ENCODE results near the gene TMC3. TPM values are rescaled to one million over a fixed set of nuclear protein-coding genes. Genes with fewer than 3 reads are reported as not detected.
"Not testable (repeated sequence)": the region's sequence is repeated elsewhere in the genome, so short reads cannot be mapped to it uniquely, and the experiment has no call there.

TMC3 gene
- total RNA-seq, 2 experiments from 2014 or later, result not detected

GRCh38 chr15:81356252-81356651 is 17.8 kb downstream of the TMC3 start:
- POLR2A ChIA-PET, result interaction anchor here (1.5 kb wide), 1 partner anchor 32 kb away, joined by 3 read pairs; no protein-coding TSS in a partner anchor
- no peak overlapping the region for H3K4me3 Mint-ChIP-seq
- peaks cover 6% of the 10 kb centered on the region for H3K27me3 Mint-ChIP-seq
- CTCF ChIA-PET, result interaction anchor here (1.3 to 4.2 kb wide), 2 partner anchors 23 to 90 kb away, joined by 4 to 17 read pairs; no protein-coding TSS in a partner anchor
- no peaks in the 10 kb centered on the region for H3K4me1 Mint-ChIP-seq
- H3K27ac Mint-ChIP-seq, result no peak overlapping the region
- H3K36me3 Mint-ChIP-seq (ENCODE audit: low read depth), result no peaks in the 10 kb centered on the region
- no peaks in the 10 kb centered on the region for H3K9me3 Mint-ChIP-seq
- no peak for DNase-seq

GRCh38 chr15:81351651-81352050 is 22.4 kb downstream of the TMC3 start:
- CTCF ChIA-PET, result no interaction called here
- H3K27me3 Mint-ChIP-seq, result no peaks in the 10 kb centered on the region
- no peak for DNase-seq

GRCh38 chr15:81349271-81349670 is 24.7 kb downstream of the TMC3 start:
- H3K27ac Mint-ChIP-seq, result no peak overlapping the region
- H3K4me1 Mint-ChIP-seq, result no peaks in the 10 kb centered on the region
- no peaks in the 10 kb centered on the region for H3K36me3 Mint-ChIP-seq (ENCODE audit: low read depth)
- H3K27me3 Mint-ChIP-seq, result peaks cover 3% of the 10 kb centered on the region
- ChIA-PET CTCF (no interaction called here), POLR2A (no interaction called here)
- no peaks in the 10 kb centered on the region for H3K9me3 Mint-ChIP-seq
- DNase-seq, result no peak
- no peak overlapping the region for H3K4me3 Mint-ChIP-seq

More at GRCh38 chr15:81351651-81352050, 22.4 kb downstream of the TMC3 start:
- Mint-ChIP-seq H3K27ac (no peak overlapping the region), H3K36me3 (ENCODE audit: low read depth) (no peaks in the 10 kb centered on the region), H3K4me1 (no peaks in the 10 kb centered on the region), H3K9me3 (no peaks in the 10 kb centered on the region), H3K4me3 (no peak overlapping the region)
- POLR2A ChIA-PET, result no interaction called here

GRCh38 chr15:81348691-81349090 is 25.3 kb downstream of the TMC3 start:
- CTCF ChIA-PET; H3K27me3 Mint-ChIP-seq; H3K9me3 Mint-ChIP-seq; DNase-seq; H3K4me1 Mint-ChIP-seq; H3K27ac Mint-ChIP-seq; H3K36me3 Mint-ChIP-seq (ENCODE audit: low read depth); POLR2A ChIA-PET; H3K4me3 Mint-ChIP-seq: not testable (repeated sequence)

GRCh38 chr15:81347910-81348309 is 26.1 kb downstream of the TMC3 start:
- H3K36me3 Mint-ChIP-seq (ENCODE audit: low read depth), result no peaks in the 10 kb centered on the region
- no peak for DNase-seq
- H3K4me3 Mint-ChIP-seq, result no peak overlapping the region
- no peaks in the 10 kb centered on the region for H3K9me3 Mint-ChIP-seq
- H3K27ac Mint-ChIP-seq, result no peak overlapping the region
- no peaks in the 10 kb centered on the region for H3K4me1 Mint-ChIP-seq
- ChIA-PET POLR2A (no interaction called here), CTCF (no interaction called here)
- peaks cover 4% of the 10 kb centered on the region for H3K27me3 Mint-ChIP-seq

- Mint-ChIP-seq H3K36me3 (ENCODE audit: low read depth) (no peaks in the 10 kb centered on the region), H3K4me1 (no peaks in the 10 kb centered on the region), H3K27ac (no peak overlapping the region), H3K27me3 (peaks cover 4% of the 10 kb centered on the region), H3K9me3 (no peaks in the 10 kb centered on the region), H3K4me3 (no peak overlapping the region)
- ChIA-PET CTCF (no interaction called here), POLR2A (no interaction called here)
- DNase-seq, result no peak
Observed at GRCh38 chr15:81346611-81347010, 27.4 kb downstream of the TMC3 start.

- H3K27ac Mint-ChIP-seq, result no peak overlapping the region
- DNase-seq, result no peak
- no peak overlapping the region for H3K4me3 Mint-ChIP-seq
- no peaks in the 10 kb centered on the region for H3K9me3 Mint-ChIP-seq
- ChIA-PET POLR2A (no interaction called here), CTCF (interaction anchor here (4.7 kb wide), 1 partner anchor 77 kb away, joined by 18 read pairs; no protein-coding TSS in a partner anchor)
- no peaks in the 10 kb centered on the region for H3K4me1 Mint-ChIP-seq
- peaks cover 11% of the 10 kb centered on the region for H3K27me3 Mint-ChIP-seq
- H3K36me3 Mint-ChIP-seq (ENCODE audit: low read depth), result no peaks in the 10 kb centered on the region
Observed at GRCh38 chr15:81343371-81343770, 30.6 kb downstream of the TMC3 start.

- ChIA-PET POLR2A (no interaction called here), CTCF (interaction anchor here (1.0 to 4.7 kb wide), 2 partner anchors 75 to 76 kb away, joined by 3 to 18 read pairs; no protein-coding TSS in a partner anchor)
- H3K4me1 Mint-ChIP-seq, result no peaks in the 10 kb centered on the region
- H3K4me3 Mint-ChIP-seq, result no peak overlapping the region
- H3K9me3 Mint-ChIP-seq, result no peaks in the 10 kb centered on the region
- H3K36me3 Mint-ChIP-seq (ENCODE audit: low read depth), result no peaks in the 10 kb centered on the region
- no peak overlapping the region for H3K27ac Mint-ChIP-seq
- peaks cover 12% of the 10 kb centered on the region for H3K27me3 Mint-ChIP-seq
- no peak for DNase-seq
Observed at GRCh38 chr15:81341351-81341750, 32.7 kb downstream of the TMC3 start.

GRCh38 chr15:81339851-81340250 is 34.2 kb downstream of the TMC3 start:
- Mint-ChIP-seq H3K4me3 (no peak overlapping the region), H3K36me3 (ENCODE audit: low read depth) (no peaks in the 10 kb centered on the region), H3K27ac (no peak overlapping the region), H3K27me3 (peaks cover 9% of the 10 kb centered on the region), H3K9me3 (no peaks in the 10 kb centered on the region), H3K4me1 (no peaks in the 10 kb centered on the region)
- DNase-seq, result no peak
- ChIA-PET POLR2A (no interaction called here), CTCF (no interaction called here)

- DNase-seq, result no peak
- POLR2A ChIA-PET, result no interaction called here
- Mint-ChIP-seq H3K4me1 (no peaks in the 10 kb centered on the region), H3K27me3 (peaks cover 9% of the 10 kb centered on the region), H3K9me3 (no peaks in the 10 kb centered on the region), H3K4me3 (no peak overlapping the region), H3K36me3 (ENCODE audit: low read depth) (no peaks in the 10 kb centered on the region), H3K27ac (no peak overlapping the region)
- CTCF ChIA-PET, result no interaction called here
Observed at GRCh38 chr15:81339321-81339720, 34.7 kb downstream of the TMC3 start.

GRCh38 chr15:81338170-81339007 is 35.6 kb downstream of the TMC3 start:
- H3K4me3 Mint-ChIP-seq, result no peak overlapping the region
- no peaks in the 10 kb centered on the region for H3K4me1 Mint-ChIP-seq
- H3K36me3 Mint-ChIP-seq (ENCODE audit: low read depth), result no peaks in the 10 kb centered on the region
- no peak overlapping the region for H3K27ac Mint-ChIP-seq
- DNase-seq, result no peak
- no peaks in the 10 kb centered on the region for H3K9me3 Mint-ChIP-seq
- H3K27me3 Mint-ChIP-seq, result peaks cover 8% of the 10 kb centered on the region
- ChIA-PET CTCF (interaction anchor here (5.2 kb wide), 1 partner anchor 72 kb away, joined by 26 read pairs; no protein-coding TSS in a partner anchor), POLR2A (interaction anchor here (1.1 kb wide), 1 partner anchor 11 kb away, joined by 3 read pairs; no protein-coding TSS in a partner anchor)

- no peaks in the 10 kb centered on the region for H3K36me3 Mint-ChIP-seq (ENCODE audit: low read depth)
- no peak for DNase-seq
- no peak overlapping the region for H3K4me3 Mint-ChIP-seq
- no peak overlapping the region for H3K27ac Mint-ChIP-seq
- no peaks in the 10 kb centered on the region for H3K9me3 Mint-ChIP-seq
- CTCF ChIA-PET, result interaction anchor here (1.2 to 5.2 kb wide), 4 partner anchors 36 to 72 kb away, joined by 3 to 42 read pairs (median 16); no protein-coding TSS in a partner anchor
- no peaks in the 10 kb centered on the region for H3K4me1 Mint-ChIP-seq
- peaks cover 8% of the 10 kb centered on the region for H3K27me3 Mint-ChIP-seq
- POLR2A ChIA-PET, result interaction anchor here (1.1 kb wide), 1 partner anchor 11 kb away, joined by 3 read pairs; no protein-coding TSS in a partner anchor
Observed at GRCh38 chr15:81337713-81338157, 36.3 kb downstream of the TMC3 start.

GRCh38 chr15:81337241-81337640 is 36.8 kb downstream of the TMC3 start:
- no peaks in the 10 kb centered on the region for H3K4me1 Mint-ChIP-seq
- CTCF ChIA-PET, result interaction anchor here (0.6 to 5.2 kb wide), 6 partner anchors 36 to 71 kb away, joined by 3 to 42 read pairs (median 8); no protein-coding TSS in a partner anchor
- no peak overlapping the region for H3K4me3 Mint-ChIP-seq
- H3K27me3 Mint-ChIP-seq, result peaks cover 8% of the 10 kb centered on the region
- POLR2A ChIA-PET, result no interaction called here
- H3K27ac Mint-ChIP-seq, result no peak overlapping the region
- DNase-seq, result no peak
- no peaks in the 10 kb centered on the region for H3K36me3 Mint-ChIP-seq (ENCODE audit: low read depth)
- H3K9me3 Mint-ChIP-seq, result no peaks in the 10 kb centered on the region
